ENCODE results near the gene PROSER1.
"Not testable (repeated sequence)": the region's sequence is repeated elsewhere in the genome, so short reads cannot be mapped to it uniquely, and the experiment has no call there.

Gene PROSER1

GRCh38 chr13:39037880-39038568 lies at the start of gene PROSER1, which contains the start of gene NHLRC3:
TSS of gene PROSER1 (minus strand) at chr13:39038089. CDS start at chr13:39037242, 847 bp downstream.
TSS of gene NHLRC3 (plus strand) at chr13:39038456. CDS start at chr13:39038640, 184 bp downstream.
- DNase-seq: peak; percentile 90

- DNase-seq: not testable (repeated sequence)
These were observed 48.5 kb upstream of the PROSER1 start for GRCh38 chr13:39086251-39086945.

GRCh38 chr13:39073983-39074382 lies 36.1 kb upstream of the PROSER1 start:
- DNase-seq: no peak

- no peak for DNase-seq
These were observed 35.0 kb upstream of the PROSER1 start for GRCh38 chr13:39072842-39073241.

GRCh38 chr13:39062004-39062403 lies 24.1 kb upstream of the PROSER1 start:
- DNase-seq: no peak

- DNase-seq: no peak
These were observed 20.2 kb upstream of the PROSER1 start for GRCh38 chr13:39058040-39058439.

- DNase-seq: no peak
These were observed 18.1 kb upstream of the PROSER1 start for GRCh38 chr13:39056018-39056417.

GRCh38 chr13:39054112-39054511 lies 16.2 kb upstream of the PROSER1 start:
- DNase-seq: no peak

GRCh38 chr13:39052944-39053343 lies 15.1 kb upstream of the PROSER1 start:
- DNase-seq: no peak

GRCh38 chr13:39051157-39051556 lies 13.3 kb upstream of the PROSER1 start:
- peak; percentile 45 for DNase-seq

GRCh38 chr13:39049274-39049673 lies 11.4 kb upstream of the PROSER1 start:
- DNase-seq: no peak

- no peak for DNase-seq
These were observed 10.9 kb upstream of the PROSER1 start for GRCh38 chr13:39048806-39049205.

- DNase-seq: no peak
These were observed 9.7 kb upstream of the PROSER1 start for GRCh38 chr13:39047560-39047959.

GRCh38 chr13:39044536-39044935 lies 6.6 kb upstream of the PROSER1 start:
- DNase-seq: no peak

GRCh38 chr13:39040206-39040605 lies 2.3 kb upstream of the PROSER1 start:
- no peak for DNase-seq

- DNase-seq: no peak
These were observed 1.2 kb upstream of the PROSER1 start for GRCh38 chr13:39039041-39039440.

- peak; percentile 44 for DNase-seq
These were observed 711 bp upstream of the PROSER1 start for GRCh38 chr13:39038569-39039030.

- DNase-seq: peak; percentile 70
These were observed 444 bp downstream of the PROSER1 start for GRCh38 chr13:39037410-39037879.

- peak; percentile 2 for DNase-seq
These were observed 1.7 kb downstream of the PROSER1 start for GRCh38 chr13:39036212-39036611.

GRCh38 chr13:39035799-39036198 lies 2.1 kb downstream of the PROSER1 start:
- no peak for DNase-seq

GRCh38 chr13:39035204-39035603 lies 2.7 kb downstream of the PROSER1 start:
- DNase-seq: no peak

- no peak for DNase-seq
These were observed 3.8 kb downstream of the PROSER1 start for GRCh38 chr13:39034085-39034484.

- DNase-seq: no peak
These were observed 5.7 kb downstream of the PROSER1 start for GRCh38 chr13:39032150-39032549.

GRCh38 chr13:39025433-39025839 lies 12.5 kb downstream of the PROSER1 start:
- DNase-seq: no peak
